Trophoblast cell (in vitro differentiated cells and primary cell): ENCODE data around the gene VEZF1.

ENCODE experiments used
- DNase-seq, 2 donors: peaks; one replicate each; pipeline ENCODE4 v3.0.0-alpha.2; 2016
- H2AFZ ChIP-seq: 2 replicates; pipeline ENCODE4 v1.6.1; 2013; ENCODE audit warnings: low read length, moderate library complexity, mild to moderate bottlenecking; ENCODE audit not compliant: insufficient read depth, poor library complexity
- H2AK5ac ChIP-seq: 2 replicates; pipeline ENCODE4 v1.6.1; 2013; ENCODE audit warnings: mild to moderate bottlenecking, low read length
- H2BK120ac ChIP-seq: 2 replicates; pipeline ENCODE4 v1.6.1; 2013; ENCODE audit warnings: low read length, mild to moderate bottlenecking, moderate library complexity; ENCODE audit not compliant: insufficient read depth, poor library complexity
- H2BK12ac ChIP-seq: 2 replicates; pipeline ENCODE4 v1.6.1; 2013; ENCODE audit warnings: mild to moderate bottlenecking, low read length, moderate library complexity
- H2BK5ac ChIP-seq: 2 replicates; pipeline ENCODE4 v1.6.1; 2013; ENCODE audit warnings: low read length, low read depth, moderate library complexity, mild to moderate bottlenecking; ENCODE audit not compliant: poor library complexity
- H3K14ac ChIP-seq: 2 replicates; pipeline ENCODE4 v1.6.1; 2013; ENCODE audit warnings: mild to moderate bottlenecking, low read length
- H3K18ac ChIP-seq: 2 replicates; pipeline ENCODE4 v1.6.1; 2013; ENCODE audit warnings: mild to moderate bottlenecking, low read length
- H3K23ac ChIP-seq: 2 replicates; pipeline ENCODE4 v1.6.1; 2013; ENCODE audit warnings: low read length
- H3K27ac ChIP-seq: 2 replicates; pipeline ENCODE4 v1.5.1; 2013; ENCODE audit warnings: low read depth, mild to moderate bottlenecking, inconsistent platforms, low read length, moderate library complexity
- H3K27me3 ChIP-seq: 2 replicates; pipeline ENCODE4 v1.6.1; 2013; ENCODE audit warnings: inconsistent platforms, mild to moderate bottlenecking, low read length, moderate library complexity; ENCODE audit not compliant: insufficient read depth
- H3K36me3 ChIP-seq, 2 experiments: 1 replicate in 1 of 2; 2 replicates in 1 of 2; pipeline ENCODE4 v1.6.1; 2013; ENCODE audit warnings: low read length in 2 of 2, mild to moderate bottlenecking in 2 of 2, moderate library complexity in 1 of 2; ENCODE audit not compliant: insufficient read depth in 2 of 2, control insufficient read depth in 1 of 2
- H3K4ac ChIP-seq: 2 replicates; pipeline ENCODE4 v1.6.1; 2013; ENCODE audit warnings: low read depth, mild to moderate bottlenecking, low read length, moderate library complexity
- H3K4me1 ChIP-seq, 2 experiments: 1 replicate in 1 of 2; 2 replicates in 1 of 2; pipeline ENCODE4 v1.6.1; 2013; ENCODE audit warnings: low read length in 2 of 2, mild to moderate bottlenecking in 2 of 2, moderate library complexity in 1 of 2; ENCODE audit not compliant: insufficient read depth in 2 of 2, control insufficient read depth in 1 of 2
- H3K4me2 ChIP-seq: 2 replicates; pipeline ENCODE4 v1.6.1; 2013; ENCODE audit warnings: inconsistent platforms, mild to moderate bottlenecking, low read length, moderate library complexity
- H3K4me3 ChIP-seq: 2 replicates; pipeline ENCODE4 v1.5.1; 2013; ENCODE audit warnings: mild to moderate bottlenecking, low read depth, low read length, inconsistent platforms
- H3K79me1 ChIP-seq: one replicate; pipeline ENCODE4 v1.6.1; 2013; ENCODE audit warnings: low read length
- H3K79me2 ChIP-seq: 2 replicates; pipeline ENCODE4 v1.6.1; 2013; ENCODE audit warnings: low read length, mild to moderate bottlenecking; ENCODE audit not compliant: control insufficient read depth, insufficient read depth, poor library complexity
- H3K9ac ChIP-seq: 2 replicates; pipeline ENCODE4 v1.6.1; 2013; ENCODE audit warnings: mild to moderate bottlenecking, low read length
- H3K9me3 ChIP-seq: 2 replicates; pipeline ENCODE4 v1.6.1; 2013; ENCODE audit warnings: low read depth, mild to moderate bottlenecking, control low read depth, inconsistent platforms, low read length; ENCODE audit not compliant: insufficient read depth
- H4K12ac ChIP-seq: 2 replicates; pipeline ENCODE4 v1.6.1; 2013; ENCODE audit warnings: low read depth, mild to moderate bottlenecking, low read length, moderate library complexity
- H4K8ac ChIP-seq: 2 replicates; pipeline ENCODE4 v1.6.1; 2013; ENCODE audit warnings: low read depth, mild to moderate bottlenecking, low read length, moderate library complexity
- H4K91ac ChIP-seq: one replicate; pipeline ENCODE4 v1.6.1; 2013; ENCODE audit warnings: low read depth, mild to moderate bottlenecking, low read length, moderate library complexity
- WGBS: extraction: QIAGEN DNeasy Blood & Tissue Kit; methylation state at CpG from one replicate; pipeline ENCODE4 v1.1.7; 2013; ENCODE audit warnings: missing lambda C conversion rate; ENCODE audit not compliant: insufficient read length, insufficient coverage; ENCODE audit errors: extremely low coverage; 5-methylcytosine and 5-hydroxymethylcytosine counted together

Gene VEZF1

DNA sequence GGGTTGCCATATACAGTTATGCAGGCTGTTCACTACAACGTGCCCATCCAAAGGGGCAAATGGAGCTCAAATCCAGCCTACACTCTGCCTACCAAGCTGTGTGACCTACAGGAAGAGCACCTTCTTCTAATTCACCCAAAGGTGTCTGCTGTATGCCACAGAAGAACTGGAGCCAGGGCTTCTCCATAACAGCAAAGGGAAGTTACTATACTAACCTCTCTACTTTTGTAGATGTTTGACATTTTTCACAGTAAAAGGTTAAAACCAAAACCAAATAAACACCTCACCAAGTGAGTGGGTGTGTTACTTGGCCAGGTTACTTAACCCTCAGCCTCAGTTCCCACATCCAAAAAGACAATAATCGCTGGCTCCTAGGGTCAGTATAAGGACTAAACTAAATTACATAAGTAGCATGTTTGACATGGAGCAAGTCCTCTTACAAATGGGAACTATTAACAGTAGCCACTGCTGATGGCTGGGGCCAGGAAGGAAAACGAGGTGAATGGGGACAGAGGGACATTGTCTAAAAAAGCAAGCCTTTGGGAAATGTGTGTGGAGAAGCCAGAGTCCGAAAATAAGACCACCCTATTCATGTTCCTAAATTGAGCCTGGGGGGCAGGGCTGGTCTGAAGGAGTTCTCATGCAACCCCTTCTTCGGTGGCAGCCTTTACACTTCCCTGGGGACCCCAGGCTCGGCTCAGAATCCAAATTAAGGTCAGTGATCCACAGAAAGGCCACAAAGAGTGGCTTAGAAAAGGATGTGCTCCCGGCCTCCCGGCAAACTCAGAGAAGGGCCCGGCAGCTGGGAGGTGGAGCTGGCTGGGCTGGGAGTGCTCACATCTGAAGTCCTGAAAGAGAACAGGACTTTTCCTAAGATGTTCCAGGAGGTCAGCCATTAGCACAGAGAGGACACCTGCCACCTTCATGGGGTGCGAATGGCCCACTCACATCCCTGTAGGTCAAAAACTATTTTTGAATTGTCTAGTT lies 46.4 kb downstream of the VEZF1 start:
- DNase-seq = no peak
- no peaks in the 10 kb centered on the region for H3K36me3 ChIP-seq
- H3K9ac ChIP-seq = no peak overlapping the region
- no peak overlapping the region for H3K27ac ChIP-seq
- no peak overlapping the region for H3K18ac ChIP-seq
- no peaks in the 10 kb centered on the region for H3K27me3 ChIP-seq
- H4K8ac ChIP-seq = no peak overlapping the region
- H3K4me3 ChIP-seq = no peak overlapping the region
- peaks cover 3% of the 10 kb centered on the region for H3K9me3 ChIP-seq
- H3K14ac ChIP-seq = no peak overlapping the region
- no peak overlapping the region for H3K23ac ChIP-seq
- no peak overlapping the region for H2AFZ ChIP-seq
- H2AK5ac ChIP-seq = no peak overlapping the region
- H4K91ac ChIP-seq = no peak overlapping the region
- H2BK5ac ChIP-seq = no peak overlapping the region
- no peak overlapping the region for H2BK120ac ChIP-seq
- H2BK12ac ChIP-seq = no peak overlapping the region
- H3K79me2 ChIP-seq = no peaks in the 10 kb centered on the region
- WGBS = no CpG with 5 or more reads among the region's 10 CpGs
- no peak overlapping the region for H3K4ac ChIP-seq
- no peak overlapping the region for H3K4me2 ChIP-seq
- H4K12ac ChIP-seq = no peak overlapping the region
- peaks cover 0 to 4% of the 10 kb centered on the region in 2 experiments for H3K4me1 ChIP-seq
- H3K79me1 ChIP-seq = no peaks in the 10 kb centered on the region

GRCh38 chr17:57940653-57941329 lies 47.3 kb downstream of the VEZF1 start:
- no peaks in the 10 kb centered on the region for H3K79me2 ChIP-seq
- H3K14ac ChIP-seq = no peak overlapping the region
- peaks cover 3% of the 10 kb centered on the region for H3K9me3 ChIP-seq
- H4K8ac ChIP-seq = no peak overlapping the region
- H2AK5ac ChIP-seq = peak overlapping the region; percentile 34
- no peak overlapping the region for H3K23ac ChIP-seq
- peaks cover 7 to 10% of the 10 kb centered on the region in 2 experiments for H3K4me1 ChIP-seq
- H3K4ac ChIP-seq = no peak overlapping the region
- H3K27me3 ChIP-seq = no peaks in the 10 kb centered on the region
- no peak overlapping the region for H2BK12ac ChIP-seq
- H3K79me1 ChIP-seq = peaks cover 3% of the 10 kb centered on the region
- no peak overlapping the region for H2BK120ac ChIP-seq
- no peak overlapping the region for H2BK5ac ChIP-seq
- peak overlapping the region; percentile 33 for H3K18ac ChIP-seq
- no peaks in the 10 kb centered on the region for H3K36me3 ChIP-seq
- no peak overlapping the region for H4K12ac ChIP-seq
- H4K91ac ChIP-seq = no peak overlapping the region
- no peak overlapping the region for H2AFZ ChIP-seq
- DNase-seq = no peak
- H3K27ac ChIP-seq = no peak overlapping the region
- H3K4me3 ChIP-seq = no peak overlapping the region
- no peak overlapping the region for H3K9ac ChIP-seq
- no peak overlapping the region for H3K4me2 ChIP-seq
- no CpG with 5 or more reads among the region's 5 CpGs for WGBS

- Histone ChIP-seq H3K23ac (no peak overlapping the region), H3K9ac (no peak overlapping the region), H3K36me3 (no peaks in the 10 kb centered on the region), H3K27ac (no peak overlapping the region), H4K8ac (no peak overlapping the region), H2BK120ac (no peak overlapping the region), H4K12ac (no peak overlapping the region), H3K4me3 (no peak overlapping the region), H3K9me3 (peaks cover 3% of the 10 kb centered on the region), H3K27me3 (no peaks in the 10 kb centered on the region), H3K4ac (no peak overlapping the region), H3K79me1 (peaks cover 6% of the 10 kb centered on the region), H2AK5ac (no peak overlapping the region), H3K4me2 (no peak overlapping the region), H3K79me2 (peaks cover 1% of the 10 kb centered on the region), H4K91ac (no peak overlapping the region), H2BK12ac (no peak overlapping the region), H3K18ac (no peak overlapping the region), H3K4me1 (peaks cover 13 to 14% of the 10 kb centered on the region in 2 experiments), H3K14ac (no peak overlapping the region), H2AFZ (no peak overlapping the region), H2BK5ac (no peak overlapping the region)
- no CpG with 5 or more reads among the region's 5 CpGs for WGBS
- DNase-seq = no peak
Observed at GRCh38 chr17:57940231-57940630, 47.8 kb downstream of the VEZF1 start.

GRCh38 chr17:57939797-57940196 lies 48.3 kb downstream of the VEZF1 start:
- no peak overlapping the region for H3K18ac ChIP-seq
- H3K14ac ChIP-seq = no peak overlapping the region
- H4K91ac ChIP-seq = no peak overlapping the region
- H3K27me3 ChIP-seq = no peaks in the 10 kb centered on the region
- H3K36me3 ChIP-seq = no peaks in the 10 kb centered on the region
- peaks cover 14% of the 10 kb centered on the region in 2 experiments for H3K4me1 ChIP-seq
- no peak overlapping the region for H3K4me3 ChIP-seq
- DNase-seq = no peak
- H4K8ac ChIP-seq = no peak overlapping the region
- no peak overlapping the region for H2BK12ac ChIP-seq
- H3K4ac ChIP-seq = no peak overlapping the region
- whole genome bisulfite sequencing = no CpG with 5 or more reads among the region's 7 CpGs
- no peak overlapping the region for H3K27ac ChIP-seq
- H2BK120ac ChIP-seq = no peak overlapping the region
- H2AFZ ChIP-seq = no peak overlapping the region
- H2AK5ac ChIP-seq = no peak overlapping the region
- peaks cover 3% of the 10 kb centered on the region for H3K9me3 ChIP-seq
- peaks cover 1% of the 10 kb centered on the region for H3K79me2 ChIP-seq
- no peak overlapping the region for H3K4me2 ChIP-seq
- H3K79me1 ChIP-seq = peaks cover 6% of the 10 kb centered on the region
- no peak overlapping the region for H3K9ac ChIP-seq
- H3K23ac ChIP-seq = no peak overlapping the region
- no peak overlapping the region for H4K12ac ChIP-seq
- no peak overlapping the region for H2BK5ac ChIP-seq
